Esophagus muscularis mucosa (tissue), 4 donors: ENCODE data around the gene ANKRD40.

Experiments used
- CTCF ChIP-seq, 3 experiments: fragments of 200-600 bp in 2 of 3; fragments of 450-650 bp in 1 of 3; sonication (generic) in 2 of 3; IDR thresholded peaks; one replicate each; pipeline ENCODE4 v1.5.1; 2017 to 2019; ENCODE audit warnings: antibody characterized with exemption in 3 of 3, mild to moderate bottlenecking in 2 of 3, moderate library complexity in 1 of 3
- EP300 ChIP-seq: sonication (generic); formaldehyde crosslinking; IDR thresholded peaks from one replicate; pipeline ENCODE4 v1.6.1; 2017; ENCODE audit warnings: antibody characterized with exemption
- POLR2A ChIP-seq: fragments of 450-650 bp; IDR thresholded peaks from one replicate; pipeline ENCODE4 v1.6.1; 2017; ENCODE audit warnings: antibody characterized with exemption, moderate library complexity, mild to moderate bottlenecking, low read depth
- POLR2AphosphoS5 ChIP-seq, 2 donors: sonication (generic); formaldehyde crosslinking; IDR thresholded peaks; one replicate each; pipeline ENCODE4 v1.6.1; 2017; ENCODE audit warnings: antibody characterized with exemption in 2 of 2

- TF ChIP-seq CTCF (IDR thresholded peaks at IDR 0.05), result no peak
- TF ChIP-seq EP300, result no peak
- no peak for TF ChIP-seq POLR2A
- no peak for TF ChIP-seq POLR2AphosphoS5 (IDR thresholded peaks at IDR 0.05)
These were observed 19.5 kb downstream of the ANKRD40 start for GRCh38 chr17:50688245-50688644.
